Heart right ventricle (tissue), 16 donors: ENCODE measurements around the gene IKBKE. TPM values are rescaled to one million over a fixed set of nuclear protein-coding genes. Genes with fewer than 3 reads are reported as not detected.

Experiments
- ATAC-seq, 8 donors: fragments of 200-7000 bp; cut with Tn5 transposase; one replicate each; pipeline ENCODE4 v1.9.1; 2020; ENCODE audit warnings: mild to moderate bottlenecking in 8 of 8, moderate library complexity in 8 of 8, moderate number of reproducible peaks in 1 of 8
- DNase-seq, 2 donors: peaks; one replicate each; pipeline ENCODE4 v3.0.0-alpha.2; 2020
- H3K27ac ChIP-seq, 10 donors: fragments of 200-600 bp; sonication (generic) in 2 of 10; one replicate each; pipeline versions ENCODE4 v1.5.0 to v1.8.0; 2020 to 2022; ENCODE audit warnings: mild to moderate bottlenecking in 3 of 10
- H3K27me3 ChIP-seq, 7 donors: fragments of 200-600 bp; one replicate each; pipeline ENCODE4 v1.8.0; 2021 to 2022; ENCODE audit warnings: mild to moderate bottlenecking in 2 of 7
- H3K36me3 ChIP-seq, 9 donors: fragments of 200-600 bp; sonication (generic) in 1 of 9; one replicate each; pipeline versions ENCODE4 v1.5.0 to v1.8.0; 2020 to 2022; ENCODE audit warnings: mild to moderate bottlenecking in 2 of 9
- H3K4me1 ChIP-seq, 9 donors: fragments of 200-600 bp; sonication (generic) in 1 of 9; one replicate each; pipeline versions ENCODE4 v1.5.0 to v1.8.0; 2020 to 2022; ENCODE audit warnings: mild to moderate bottlenecking in 4 of 9
- H3K4me3 ChIP-seq, 10 donors: fragments of 200-600 bp; sonication (generic) in 2 of 10; one replicate each; pipeline versions ENCODE4 v1.5.0 to v1.8.0; 2020 to 2022; ENCODE audit warnings: mild to moderate bottlenecking in 7 of 10, moderate library complexity in 2 of 10
- H3K9me3 ChIP-seq, 11 donors: fragments of 200-600 bp in 10 of 11; sonication (generic) in 2 of 11; one replicate each; pipeline versions ENCODE4 v1.5.0 to v1.8.0; 2013 to 2022; ENCODE audit warnings: mild to moderate bottlenecking in 2 of 11, control low read depth in 1 of 11, moderate library complexity in 1 of 11
- WGBS, 2 donors: extraction: QIAGEN DNeasy Blood & Tissue Kit; methylation state at CpG; one replicate each; pipeline ENCODE4 v1.1.7; 2013; ENCODE audit warnings: inconsistent platforms in 1 of 2; 5-methylcytosine and 5-hydroxymethylcytosine counted together
- intact Hi-C, 10 donors: fragments of 100-400 bp; cut with DNase I; formaldehyde crosslinking; loops; one replicate each; pipeline versions ENCODE4 v1.11.1 to v1.14.2; 2022
- polyA plus RNA-seq, 2 donors: library from polyadenylated mRNA; stranded (reverse); fragments of 200-250 nt; gene quantifications; one replicate each; pipeline ENCODE4 v1.2.3, GENCODE V29; 2013
- total RNA-seq, 10 donors: library from RNA; stranded (reverse); fragmentation: NEBNext Ultra II Directional in 3 of 10; extraction: Animal tissue kit (Norgen Biotek cat#: 25700) in 3 of 10; gene quantifications; one replicate each; pipeline versions ENCODE4 v1.2.1 to v1.2.4, GENCODE V29; 2021 to 2023
- TF ChIP-seq, protein P1 (sequence below), 9 donors: fragments of 200-600 bp; sonication (generic) in 2 of 9; IDR thresholded peaks; one replicate each; pipeline versions ENCODE4 v1.5.0 to v1.8.0; 2021 to 2022; ENCODE audit warnings: antibody characterized with exemption in 9 of 9, mild to moderate bottlenecking in 5 of 9, moderate library complexity in 1 of 9
- donor health status: Arrhythmogenic right ventricular cardiomyopathy.
- donor health status: ischemic (EF 13 %, LVEDD 7.1; RV severe dilation, severe dysfunction).
- donor health status: healthy with polysubstance abuse.
- donor health status: DM: no; HTN: yes; CAD: no.
- donor health status: DM: no; HTN: no; CAD: no.
- donor health status: ischemic (EF 25% LVEDD 6.9; RV normal size, moderate dysfunction).
- donor health status: ischemic (EF 25% LVEDD 5.7; RV mildly dilated, moderate dysfunction).
- donor health status: healthy.
- donor health status: DM: yes; HTN: yes; CAD: no.
- donor health status: Ischemic cardiomyopathy.
- donor health status: ischemic (EF 35%, LVEDD 5.7; RV mildly dilated, moderate dysfunction).
- donor health status: nonischemic (EF 11% LVEDD 7.7; RV severe dilation, severe dysfunction).
- donor health status: DM: yes; HTN: yes; CAD: no.
- donor health status: PGD.
- donor health status: ischemic (EF 29% LVEDD 5.4; RV normal size, mild dysfunction).
- donor health status: nonischemic (EF 23%, LVEDD 6.1; RV moderate dilation, normal function).

IKBKE gene
- total and polyA plus RNA-seq, 12 donors: 0.29 to 5.4 (median 0.79) TPM

DNA sequence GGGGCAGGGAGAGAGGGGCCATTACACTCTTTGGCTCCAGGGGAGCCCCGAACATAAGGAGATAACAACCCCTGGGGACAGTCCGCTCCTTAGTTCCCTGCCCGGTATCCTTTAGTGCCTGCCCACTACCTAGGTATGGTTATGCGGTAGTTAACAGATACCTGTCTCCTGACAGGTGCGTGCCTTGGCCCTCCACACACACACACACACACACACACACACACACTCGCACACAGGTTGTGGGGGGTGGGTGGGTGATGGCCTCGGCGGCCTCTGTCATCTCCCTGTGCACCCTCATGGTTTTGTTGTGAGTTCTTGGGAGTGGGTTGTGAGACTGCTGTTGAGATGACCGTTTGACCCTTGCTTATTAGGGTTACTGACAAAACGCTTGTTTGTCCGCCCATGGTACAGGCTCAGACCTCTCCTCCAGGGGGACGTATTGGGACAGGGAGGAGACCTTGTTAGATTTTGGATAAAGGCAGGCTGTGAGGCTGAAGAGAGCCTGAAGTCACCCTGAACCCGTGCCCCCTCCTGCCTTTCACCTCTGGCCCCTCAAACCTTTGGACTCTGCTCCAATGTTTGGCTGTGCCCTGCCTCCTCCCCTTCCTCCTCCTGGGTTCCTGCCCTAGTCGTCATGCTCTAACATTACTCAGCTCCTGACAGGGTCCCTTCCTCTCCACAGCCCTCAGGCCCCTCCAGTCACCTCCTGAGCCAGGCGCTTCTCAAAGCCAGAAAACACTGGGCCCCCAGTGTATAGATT lies 38.0 kb downstream of the IKBKE start:
- TF ChIP-seq, protein P1, sequence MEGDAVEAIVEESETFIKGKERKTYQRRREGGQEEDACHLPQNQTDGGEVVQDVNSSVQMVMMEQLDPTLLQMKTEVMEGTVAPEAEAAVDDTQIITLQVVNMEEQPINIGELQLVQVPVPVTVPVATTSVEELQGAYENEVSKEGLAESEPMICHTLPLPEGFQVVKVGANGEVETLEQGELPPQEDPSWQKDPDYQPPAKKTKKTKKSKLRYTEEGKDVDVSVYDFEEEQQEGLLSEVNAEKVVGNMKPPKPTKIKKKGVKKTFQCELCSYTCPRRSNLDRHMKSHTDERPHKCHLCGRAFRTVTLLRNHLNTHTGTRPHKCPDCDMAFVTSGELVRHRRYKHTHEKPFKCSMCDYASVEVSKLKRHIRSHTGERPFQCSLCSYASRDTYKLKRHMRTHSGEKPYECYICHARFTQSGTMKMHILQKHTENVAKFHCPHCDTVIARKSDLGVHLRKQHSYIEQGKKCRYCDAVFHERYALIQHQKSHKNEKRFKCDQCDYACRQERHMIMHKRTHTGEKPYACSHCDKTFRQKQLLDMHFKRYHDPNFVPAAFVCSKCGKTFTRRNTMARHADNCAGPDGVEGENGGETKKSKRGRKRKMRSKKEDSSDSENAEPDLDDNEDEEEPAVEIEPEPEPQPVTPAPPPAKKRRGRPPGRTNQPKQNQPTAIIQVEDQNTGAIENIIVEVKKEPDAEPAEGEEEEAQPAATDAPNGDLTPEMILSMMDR (IDR thresholded peaks at IDR 0.05): no peak
- peaks cover 0 to 73% (median 40%) of the 10 kb centered on the region in 9 donors for H3K4me1 ChIP-seq
- intact Hi-C loops: loop anchor here in 1 of 10 donors (2.0 kb wide), 1 partner anchor 18 kb away; no protein-coding TSS in a partner anchor
- H3K36me3 ChIP-seq: no peaks in the 10 kb centered on the region
- no peak for ATAC-seq
- no peaks in the 10 kb centered on the region for H3K9me3 ChIP-seq
- peak overlapping the region in 1 of 10 donors; percentile 9 for H3K27ac ChIP-seq
- DNase-seq: no peak
- peak overlapping the region; percentile 31 to 77 (median 66) for H3K4me3 ChIP-seq
- H3K27me3 ChIP-seq: peaks cover 0 to 59% (median 12%) of the 10 kb centered on the region in 7 donors
- 53 to 55% methylated on average over 15 of the region's 15 CpGs for WGBS, 2 donors

DNA sequence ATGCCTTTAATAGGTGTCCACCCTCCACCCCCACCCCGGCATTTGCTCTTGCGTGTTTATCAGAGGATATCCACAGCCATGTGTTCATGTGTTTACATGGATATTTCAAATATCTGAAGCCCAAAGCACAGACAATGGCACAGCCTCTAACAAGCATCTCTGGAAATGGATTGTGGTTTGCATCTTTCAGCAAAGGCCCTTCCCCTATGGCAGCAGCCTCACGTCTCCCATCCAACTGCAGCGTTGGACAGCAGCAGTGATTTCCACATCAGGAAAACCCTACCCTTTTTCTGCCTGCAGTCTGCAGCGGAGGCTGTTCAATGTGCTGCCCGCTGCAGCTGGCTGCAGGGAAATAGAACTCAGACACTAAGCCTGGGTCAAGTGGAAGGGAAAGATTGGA lies 38.7 kb downstream of the IKBKE start:
- peaks cover 0 to 59% (median 12%) of the 10 kb centered on the region in 7 donors for H3K27me3 ChIP-seq
- DNase-seq: no peak
- H3K9me3 ChIP-seq: no peaks in the 10 kb centered on the region
- H3K4me1 ChIP-seq: peaks cover 0 to 67% (median 36%) of the 10 kb centered on the region in 9 donors
- H3K36me3 ChIP-seq: no peaks in the 10 kb centered on the region
- TF ChIP-seq, protein P1 (IDR thresholded peaks at IDR 0.05): no peak
- ATAC-seq: no peak
- intact Hi-C loops: loop anchor here in 1 of 10 donors (2.0 kb wide), 1 partner anchor 18 kb away; no protein-coding TSS in a partner anchor
- H3K4me3 ChIP-seq: peak overlapping the region in 4 of 10 donors; percentile 61 to 67 (median 66)
- H3K27ac ChIP-seq: no peak overlapping the region
- 38 to 45% methylated on average over 6 of the region's 6 CpGs for WGBS, 2 donors

DNA sequence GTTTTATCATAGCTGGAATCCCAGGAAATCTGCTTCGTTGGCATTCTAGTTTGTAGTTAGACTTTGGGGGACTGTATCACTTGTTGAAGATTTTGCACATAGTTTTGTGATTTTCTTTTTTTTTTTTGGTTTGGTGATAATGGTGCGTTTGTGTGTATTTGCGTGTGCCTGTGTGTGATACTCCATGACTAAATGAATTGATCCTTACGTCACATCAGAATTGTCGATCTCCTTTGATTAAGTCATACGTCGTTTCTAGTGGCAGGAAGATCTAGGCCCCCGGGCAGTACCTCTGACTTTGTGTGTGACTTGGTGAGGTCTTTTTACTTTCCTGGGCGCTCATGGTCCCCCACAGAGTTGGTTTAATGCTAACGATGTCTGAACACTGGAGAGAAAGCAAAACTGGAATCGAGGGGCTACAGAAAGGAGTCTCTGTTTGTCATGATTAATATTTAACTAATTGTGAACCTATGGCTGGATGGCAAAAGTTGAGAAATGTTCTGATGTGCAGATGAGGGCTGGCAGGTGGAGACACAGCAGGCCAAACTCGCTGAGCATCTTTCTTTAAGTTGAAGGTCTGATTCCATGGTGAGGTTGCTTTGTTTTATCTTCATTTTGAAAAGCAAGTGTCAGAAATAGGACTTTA lies 39.5 kb downstream of the IKBKE start:
- H3K27me3 ChIP-seq: peaks cover 0 to 59% (median 12%) of the 10 kb centered on the region in 7 donors
- 88 to 91% methylated on average over 12 of the region's 12 CpGs for WGBS, 2 donors
- no peak for ATAC-seq
- H3K4me1 ChIP-seq: peaks cover 0 to 65% (median 34%) of the 10 kb centered on the region in 9 donors
- intact Hi-C loops: loop anchor here in 1 of 10 donors (2.0 kb wide), 1 partner anchor 17 kb away; no protein-coding TSS in a partner anchor
- TF ChIP-seq, protein P1 (IDR thresholded peaks at IDR 0.05): no peak
- DNase-seq: no peak
- no peak overlapping the region for H3K4me3 ChIP-seq
- H3K27ac ChIP-seq: no peak overlapping the region
- no peaks in the 10 kb centered on the region for H3K36me3 ChIP-seq
- no peaks in the 10 kb centered on the region for H3K9me3 ChIP-seq

DNA sequence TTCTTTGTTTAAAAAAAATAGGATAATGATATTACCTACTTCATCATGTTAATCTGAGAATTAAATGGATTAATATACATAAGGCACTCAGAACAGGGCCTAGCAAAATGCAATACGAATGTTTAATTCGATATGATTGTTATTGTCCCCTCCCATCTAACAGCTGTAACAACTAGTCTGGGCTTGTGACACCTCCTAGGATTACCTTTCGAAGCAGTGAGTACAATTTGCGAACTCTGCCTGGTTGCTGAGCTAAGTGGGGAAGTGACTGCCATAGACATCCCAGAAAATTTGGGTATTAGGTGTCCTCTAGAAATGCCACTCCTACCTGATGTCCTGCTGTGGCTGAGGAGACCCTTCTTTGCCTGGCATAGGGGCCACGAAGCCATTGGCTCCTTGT lies 40.1 kb downstream of the IKBKE start:
- 93 to 94% methylated on average over 5 of the region's 5 CpGs for WGBS, 2 donors
- DNase-seq: no peak
- intact Hi-C loops: no loop called here
- no peak for ATAC-seq
- H3K27me3 ChIP-seq: peaks cover 0 to 56% (median 12%) of the 10 kb centered on the region in 7 donors
- TF ChIP-seq, protein P1 (IDR thresholded peaks at IDR 0.05): no peak
- no peak overlapping the region for H3K4me3 ChIP-seq
- no peaks in the 10 kb centered on the region for H3K36me3 ChIP-seq
- H3K27ac ChIP-seq: no peak overlapping the region
- peaks cover 0 to 65% (median 34%) of the 10 kb centered on the region in 9 donors for H3K4me1 ChIP-seq
- no peaks in the 10 kb centered on the region for H3K9me3 ChIP-seq
